ENCODE measurements around the gene KHDC4. TPM values are rescaled to one million over a fixed set of nuclear protein-coding genes. Genes with fewer than 3 reads are reported as not detected.

KHDC4 gene
- total RNA-seq, 4 donors from 2014 or later = 46.8 to 82.8 (median 67.7) TPM

- Histone ChIP-seq H3K27ac (peak overlapping the region in 3 of 4 donors; percentile 65 to 87 (median 86)), H3K4me1 (peaks cover 0 to 71% (median 53%) of the 10 kb centered on the region in 4 donors), H3K27me3 (no peaks in the 10 kb centered on the region), H3K36me3 (peaks cover 8 to 75% (median 49%) of the 10 kb centered on the region in 3 donors), H3K9me3 (no peaks in the 10 kb centered on the region), H3K4me3 (no peak overlapping the region)
- DNase-seq (ENCODE audit: low spot score in 2 of 2) = no peak
- WGBS, 2 donors = 74 to 82% methylated on average over 9 of the region's 9 CpGs
- TF ChIP-seq POLR2A (IDR thresholded peaks at IDR 0.05) (no peak), EP300 (IDR thresholded peaks at IDR 0.05) (no peak)
- TF ChIP-seq, protein P1, sequence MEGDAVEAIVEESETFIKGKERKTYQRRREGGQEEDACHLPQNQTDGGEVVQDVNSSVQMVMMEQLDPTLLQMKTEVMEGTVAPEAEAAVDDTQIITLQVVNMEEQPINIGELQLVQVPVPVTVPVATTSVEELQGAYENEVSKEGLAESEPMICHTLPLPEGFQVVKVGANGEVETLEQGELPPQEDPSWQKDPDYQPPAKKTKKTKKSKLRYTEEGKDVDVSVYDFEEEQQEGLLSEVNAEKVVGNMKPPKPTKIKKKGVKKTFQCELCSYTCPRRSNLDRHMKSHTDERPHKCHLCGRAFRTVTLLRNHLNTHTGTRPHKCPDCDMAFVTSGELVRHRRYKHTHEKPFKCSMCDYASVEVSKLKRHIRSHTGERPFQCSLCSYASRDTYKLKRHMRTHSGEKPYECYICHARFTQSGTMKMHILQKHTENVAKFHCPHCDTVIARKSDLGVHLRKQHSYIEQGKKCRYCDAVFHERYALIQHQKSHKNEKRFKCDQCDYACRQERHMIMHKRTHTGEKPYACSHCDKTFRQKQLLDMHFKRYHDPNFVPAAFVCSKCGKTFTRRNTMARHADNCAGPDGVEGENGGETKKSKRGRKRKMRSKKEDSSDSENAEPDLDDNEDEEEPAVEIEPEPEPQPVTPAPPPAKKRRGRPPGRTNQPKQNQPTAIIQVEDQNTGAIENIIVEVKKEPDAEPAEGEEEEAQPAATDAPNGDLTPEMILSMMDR (IDR thresholded peaks at IDR 0.05) = no peak
Observed at GRCh38 chr1:155966135-155966534, 31.9 kb upstream of the KHDC4 start.

DNA sequence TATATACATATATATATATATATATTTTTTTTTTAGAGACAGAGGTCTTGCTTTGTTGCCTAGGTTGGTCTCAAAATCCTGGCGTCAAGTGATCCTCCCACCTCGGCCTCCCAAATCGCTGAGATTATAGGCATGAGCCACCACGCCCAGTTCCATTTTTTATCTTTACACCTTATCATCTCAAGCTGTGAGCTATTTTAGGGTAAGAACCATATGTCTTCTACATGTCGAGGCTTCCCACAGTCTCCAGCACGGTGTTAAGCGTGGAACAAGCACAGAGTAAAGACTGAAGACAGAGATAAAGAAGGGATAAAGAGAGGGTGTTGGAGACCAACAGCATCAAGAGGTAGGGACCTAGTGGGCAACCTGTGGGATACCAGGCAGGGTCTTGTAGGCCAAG, 30.0 kb upstream of the KHDC4 start:
- no peak for DNase-seq (ENCODE audit: low spot score in 2 of 2)
- H3K36me3 ChIP-seq = peaks cover 8 to 88% (median 62%) of the 10 kb centered on the region in 3 donors
- no peak overlapping the region for H3K4me3 ChIP-seq
- no peaks in the 10 kb centered on the region for H3K27me3 ChIP-seq
- WGBS, 2 donors = 85 to 90% methylated on average over 7 of the region's 7 CpGs
- no peaks in the 10 kb centered on the region for H3K9me3 ChIP-seq
- H3K4me1 ChIP-seq = peaks cover 0 to 51% (median 33%) of the 10 kb centered on the region in 4 donors
- no peak overlapping the region for H3K27ac ChIP-seq
- TF ChIP-seq, protein P1 (IDR thresholded peaks at IDR 0.05) = no peak
- no peak for TF ChIP-seq POLR2A (IDR thresholded peaks at IDR 0.05)
- TF ChIP-seq EP300 (IDR thresholded peaks at IDR 0.05) = no peak

DNA sequence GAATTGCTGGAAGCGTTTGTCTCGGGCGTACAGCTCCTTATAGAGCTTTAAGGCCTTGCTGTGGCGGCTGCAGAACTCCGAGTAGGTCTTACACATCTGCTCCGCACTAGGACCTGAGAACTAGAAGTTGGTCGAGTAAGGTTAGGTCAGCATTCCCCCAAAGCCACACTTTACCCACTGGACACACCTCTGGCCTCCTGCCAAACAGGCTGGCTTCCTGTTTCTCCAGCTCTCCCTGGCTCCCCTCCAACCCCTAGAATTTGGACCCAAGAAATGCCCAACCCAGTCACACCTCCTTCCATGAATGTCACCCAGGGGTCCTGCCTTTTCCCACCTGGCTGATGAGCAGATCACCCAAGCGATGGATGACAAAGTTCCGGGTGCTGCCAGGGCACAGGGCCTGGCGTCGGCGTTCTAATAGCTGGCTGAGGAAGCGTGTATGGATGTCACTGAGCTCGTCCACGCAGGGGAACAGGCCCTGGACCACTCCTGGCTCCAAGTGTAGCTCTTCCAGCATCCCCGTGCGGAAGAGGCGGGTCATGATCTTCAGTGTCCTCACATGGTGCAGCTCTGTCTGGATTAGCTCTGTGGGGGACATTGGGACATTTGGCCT, 28.5 kb upstream of the KHDC4 start:
- H3K9me3 ChIP-seq = no peaks in the 10 kb centered on the region
- no peaks in the 10 kb centered on the region for H3K27me3 ChIP-seq
- DNase-seq (ENCODE audit: low spot score in 2 of 2) = peak in 1 of 2 donors; percentile 52
- TF ChIP-seq POLR2A (IDR thresholded peaks at IDR 0.05) = no peak
- H3K36me3 ChIP-seq = peaks cover 8 to 98% (median 74%) of the 10 kb centered on the region in 3 donors
- no peak overlapping the region for H3K4me3 ChIP-seq
- H3K27ac ChIP-seq = peak overlapping the region in 2 of 4 donors; percentile 15 to 70
- 75 to 77% methylated on average over 18 of the region's 18 CpGs for WGBS, 2 donors
- H3K4me1 ChIP-seq = peaks cover 0 to 37% (median 19%) of the 10 kb centered on the region in 4 donors

DNA sequence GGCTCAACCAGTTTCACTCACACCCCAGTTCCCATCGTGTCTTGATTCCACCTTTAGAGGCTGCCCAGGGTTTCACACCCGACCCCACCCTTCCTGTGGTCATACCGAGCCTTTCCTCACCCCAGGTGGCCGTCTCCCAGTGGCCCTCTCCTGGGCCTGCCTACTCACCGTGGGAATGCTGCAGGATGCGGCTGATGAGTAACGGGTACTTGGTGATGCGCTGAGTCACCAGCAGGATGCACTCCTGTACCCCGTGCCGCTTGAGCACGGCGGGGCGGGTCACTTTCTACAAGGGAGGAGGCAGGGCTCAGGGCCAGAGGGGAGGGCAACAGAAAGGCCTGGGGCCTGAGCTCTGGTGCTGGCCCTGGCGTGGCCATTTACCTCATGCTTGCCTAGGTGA, 27.7 kb upstream of the KHDC4 start:
- H3K36me3 ChIP-seq = peaks cover 8 to 99% (median 75%) of the 10 kb centered on the region in 3 donors
- no peaks in the 10 kb centered on the region for H3K27me3 ChIP-seq
- TF ChIP-seq POLR2A (IDR thresholded peaks at IDR 0.05) = no peak
- TF ChIP-seq EP300 (IDR thresholded peaks at IDR 0.05) = peak in 1 of 2 donors; percentile 26
- TF ChIP-seq, protein P1 (IDR thresholded peaks at IDR 0.05) = peak in 2 of 5 experiments; percentile 12 to 31
- WGBS, 2 donors = 49 to 54% methylated on average over 9 to 14 of the region's 14 CpGs
- peaks cover 0 to 29% (median 11%) of the 10 kb centered on the region in 4 donors for H3K4me1 ChIP-seq
- no peaks in the 10 kb centered on the region for H3K9me3 ChIP-seq
- H3K27ac ChIP-seq = peak overlapping the region in 2 of 4 donors; percentile 15 to 70
- no peak overlapping the region for H3K4me3 ChIP-seq
- no peak for DNase-seq (ENCODE audit: low spot score in 2 of 2)

DNA sequence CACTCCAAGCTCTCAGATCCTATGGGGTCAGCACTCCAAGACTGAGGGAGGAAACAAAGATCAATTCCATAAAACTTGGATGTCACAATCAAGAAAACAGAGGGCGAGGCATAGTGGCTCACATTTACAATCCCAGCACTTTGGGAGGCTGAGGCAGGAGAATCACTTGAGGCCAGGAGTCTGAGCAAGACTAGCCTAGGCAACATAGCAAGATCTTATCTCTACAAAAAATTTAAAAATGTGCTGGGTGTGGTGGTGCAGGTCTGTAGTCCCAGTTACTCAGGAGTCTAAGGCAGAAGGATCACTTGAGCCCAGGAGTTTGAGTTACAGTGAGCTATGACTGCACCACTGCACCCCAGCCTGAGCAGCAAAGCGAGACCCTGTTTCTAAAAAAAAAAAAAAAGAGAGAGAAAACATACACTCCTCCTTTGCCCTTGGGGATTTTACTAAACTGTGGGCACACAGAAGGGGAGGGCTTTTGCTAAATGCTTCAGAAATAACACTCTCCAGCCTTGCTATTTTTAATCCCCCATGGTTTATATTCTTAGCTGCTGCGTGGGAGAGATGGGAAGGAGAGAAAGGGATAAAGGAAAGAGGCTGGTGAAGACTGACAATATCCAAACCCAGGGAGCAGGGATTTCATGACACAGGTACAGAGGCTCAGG, 26.0 kb upstream of the KHDC4 start:
- TF ChIP-seq, protein P1 (IDR thresholded peaks at IDR 0.05) = no peak
- TF ChIP-seq EP300 (IDR thresholded peaks at IDR 0.05) (no peak), POLR2A (IDR thresholded peaks at IDR 0.05) (no peak)
- H3K36me3 ChIP-seq = peaks cover 6 to 99% (median 67%) of the 10 kb centered on the region in 3 donors
- H3K4me3 ChIP-seq = no peak overlapping the region
- peak overlapping the region in 3 of 4 donors; percentile 1 to 38 (median 26) for H3K27ac ChIP-seq
- DNase-seq (ENCODE audit: low spot score in 2 of 2) = no peak
- H3K4me1 ChIP-seq = peaks cover 0 to 23% (median 10%) of the 10 kb centered on the region in 4 donors
- H3K27me3 ChIP-seq = no peaks in the 10 kb centered on the region
- 71 to 73% methylated on average over 3 of the region's 3 CpGs for WGBS, 2 donors
- no peaks in the 10 kb centered on the region for H3K9me3 ChIP-seq

All from tibial nerve (tissue), 4 donors.